H9 (cell line): ENCODE measurements around the gene CRACR2A. TPM values are rescaled to one million over a fixed set of nuclear protein-coding genes. Genes with fewer than 3 reads are reported as not detected.

ENCODE experiments used
- DNase-seq: peaks from one replicate; pipeline ENCODE4 v3.0.0-alpha.2; 2017
- H2AFZ ChIP-seq: one replicate; pipeline ENCODE4 v1.6.1; 2013; ENCODE audit warnings: mild to moderate bottlenecking, low read length, control low read depth, moderate library complexity
- H2AK5ac ChIP-seq: 2 replicates; pipeline ENCODE4 v1.6.1; 2013; ENCODE audit warnings: low read length, control low read depth, mixed read lengths; ENCODE audit not compliant: insufficient read length
- H2BK120ac ChIP-seq: one replicate; pipeline ENCODE4 v1.6.1; 2013; ENCODE audit warnings: low read depth, mild to moderate bottlenecking, low read length, control low read depth, inconsistent platforms; ENCODE audit not compliant: poor library complexity, severe bottlenecking
- H2BK12ac ChIP-seq: 2 replicates; pipeline ENCODE4 v1.6.1; 2013; ENCODE audit warnings: low read length, control low read depth, mixed read lengths, low read depth; ENCODE audit not compliant: insufficient read length
- H2BK15ac ChIP-seq: 2 replicates; pipeline ENCODE4 v1.6.1; 2013; ENCODE audit warnings: low read depth, low read length, control low read depth
- H2BK20ac ChIP-seq: one replicate; pipeline ENCODE4 v1.6.1; 2013; ENCODE audit warnings: low read depth, mild to moderate bottlenecking, low read length, control low read depth, inconsistent platforms; ENCODE audit not compliant: poor library complexity, severe bottlenecking
- H2BK5ac ChIP-seq: 2 replicates; pipeline ENCODE4 v1.6.1; 2013; ENCODE audit warnings: low read length, control low read depth, mixed read lengths; ENCODE audit not compliant: insufficient read length
- H3K14ac ChIP-seq: 2 replicates; pipeline ENCODE4 v1.6.1; 2013; ENCODE audit warnings: low read length, control low read depth; ENCODE audit not compliant: insufficient read depth
- H3K18ac ChIP-seq: 2 replicates; pipeline ENCODE4 v1.6.1; 2013; ENCODE audit warnings: low read depth, mild to moderate bottlenecking, mixed read lengths, low read length, control low read depth; ENCODE audit not compliant: insufficient read length
- H3K23ac ChIP-seq: 2 replicates; pipeline ENCODE4 v1.6.1; 2013; ENCODE audit warnings: low read length, control low read depth, mixed read lengths, low read depth; ENCODE audit not compliant: insufficient read length
- H3K23me2 ChIP-seq: 2 replicates; pipeline ENCODE4 v1.6.1; 2013; ENCODE audit warnings: low read depth, mild to moderate bottlenecking, mixed read lengths, low read length, control low read depth; ENCODE audit not compliant: insufficient read length, poor library complexity, severe bottlenecking
- H3K27ac ChIP-seq: 2 replicates; pipeline ENCODE4 v1.5.1; 2013; ENCODE audit warnings: low read length, control low read depth, mixed read lengths, low read depth; ENCODE audit not compliant: insufficient read length
- H3K27me3 ChIP-seq: 2 replicates; pipeline ENCODE4 v1.6.1; 2013; ENCODE audit warnings: low read length, control low read depth, inconsistent platforms; ENCODE audit not compliant: insufficient read depth
- H3K4ac ChIP-seq: 2 replicates; pipeline ENCODE4 v1.6.1; 2013; ENCODE audit warnings: low read depth, mild to moderate bottlenecking, control low read depth, inconsistent platforms, low read length, moderate library complexity
- H3K4me1 ChIP-seq: 2 replicates; pipeline ENCODE4 v1.6.1; 2013; ENCODE audit warnings: low read length, control low read depth, inconsistent platforms; ENCODE audit not compliant: insufficient read depth
- H3K4me2 ChIP-seq: 2 replicates; pipeline ENCODE4 v1.6.1; 2013; ENCODE audit warnings: low read length, control low read depth, mixed read lengths; ENCODE audit not compliant: insufficient read length, insufficient read depth
- H3K56ac ChIP-seq: 2 replicates; pipeline ENCODE4 v1.6.1; 2013; ENCODE audit warnings: low read depth, mild to moderate bottlenecking, mixed read lengths, low read length, control low read depth; ENCODE audit not compliant: insufficient read length
- H3K79me1 ChIP-seq: 2 replicates; pipeline ENCODE4 v1.6.1; 2013; ENCODE audit warnings: low read depth, mild to moderate bottlenecking, moderate library complexity, low read length, control low read depth, inconsistent platforms; ENCODE audit not compliant: insufficient read depth, poor library complexity, severe bottlenecking
- H3K79me2 ChIP-seq: 2 replicates; pipeline ENCODE4 v1.6.1; 2013; ENCODE audit warnings: low read length, control low read depth, inconsistent platforms; ENCODE audit not compliant: insufficient read depth
- H3K9ac ChIP-seq: 2 replicates; pipeline ENCODE4 v1.6.1; 2013; ENCODE audit warnings: low read length, control low read depth, mixed read lengths; ENCODE audit not compliant: insufficient read length; ENCODE audit errors: extremely low read depth
- H3K9me3 ChIP-seq: one replicate; pipeline ENCODE4 v1.6.1; 2013; ENCODE audit warnings: low read depth, low read length, inconsistent platforms; ENCODE audit not compliant: control insufficient read depth
- H3T11ph ChIP-seq: one replicate; pipeline ENCODE4 v1.6.1; 2013; ENCODE audit warnings: mild to moderate bottlenecking, low read length, control low read depth, inconsistent platforms
- H4K20me1 ChIP-seq: one replicate; pipeline ENCODE4 v1.6.1; 2013; ENCODE audit not compliant: control insufficient read depth, insufficient read length, insufficient read depth
- H4K5ac ChIP-seq: 2 replicates; pipeline ENCODE4 v1.6.1; 2013; ENCODE audit warnings: low read depth, mild to moderate bottlenecking, mixed read lengths, low read length, control low read depth; ENCODE audit not compliant: insufficient read length
- H4K8ac ChIP-seq: replicated peaks from 2 replicates; pipeline ENCODE4 v1.6.1; 2013; ENCODE audit warnings: low read length, control low read depth, mixed read lengths, low read depth; ENCODE audit not compliant: insufficient read length
- H4K91ac ChIP-seq: 2 replicates; pipeline ENCODE4 v1.6.1; 2013; ENCODE audit warnings: low read depth, mild to moderate bottlenecking, moderate library complexity, mixed read lengths, low read length, control low read depth; ENCODE audit not compliant: insufficient read length
- H3K27ac Mint-ChIP-seq, 3 experiments: 2 replicates in 2 of 3; 3 replicates in 1 of 3; pipeline ENCODE4 v1.8.0; 2020 to 2021; ENCODE audit warnings: mixed read lengths in 3 of 3, mild to moderate bottlenecking in 1 of 3, moderate library complexity in 1 of 3
- H3K27me3 Mint-ChIP-seq: 2 replicates; pipeline ENCODE4 v1.8.0; 2021; ENCODE audit warnings: low read depth, mild to moderate bottlenecking, moderate library complexity, mixed read lengths
- H3K36me3 Mint-ChIP-seq, 3 experiments: 2 replicates in 2 of 3; 3 replicates in 1 of 3; pipeline ENCODE4 v1.8.0; 2020 to 2021; ENCODE audit warnings: low read depth in 3 of 3, mixed read lengths in 3 of 3; ENCODE audit not compliant: insufficient read depth in 1 of 3
- H3K4me1 Mint-ChIP-seq, 2 experiments: 2 replicates each; pipeline ENCODE4 v1.8.0; 2020; ENCODE audit warnings: mixed read lengths in 2 of 2
- H3K4me3 Mint-ChIP-seq, 2 experiments: 2 replicates in 1 of 2; 3 replicates in 1 of 2; pipeline ENCODE4 v1.8.0; 2020 to 2021; ENCODE audit warnings: mild to moderate bottlenecking in 2 of 2, mixed read lengths in 2 of 2, moderate library complexity in 1 of 2
- H3K9me3 Mint-ChIP-seq, 2 experiments: 2 replicates in 1 of 2; 3 replicates in 1 of 2; pipeline ENCODE4 v1.8.0; 2020; ENCODE audit warnings: mild to moderate bottlenecking in 2 of 2, mixed read lengths in 2 of 2, moderate library complexity in 1 of 2
- WGBS: extraction: QIAGEN DNeasy Blood & Tissue Kit; methylation state at CpG from one replicate; pipeline ENCODE4 v1.1.7; 2013; ENCODE audit warnings: missing lambda C conversion rate, low lambda C conversion rate, mixed read lengths; ENCODE audit not compliant: insufficient read length; ENCODE audit errors: extremely low coverage; 5-methylcytosine and 5-hydroxymethylcytosine counted together
- total RNA-seq: library from RNA; stranded (reverse); gene quantifications from 2 replicates; pipeline ENCODE4 v1.2.1, GENCODE V29; 2021
- TF ChIP-seq, protein P1 (sequence below): fragments of 200-600 bp; sonication (generic); conservative IDR thresholded peaks from 3 replicates; pipeline ENCODE4 v1.8.0; 2021; ENCODE audit warnings: antibody characterized with exemption, mild to moderate bottlenecking

The CRACR2A gene
- total RNA-seq, 1 experiment from 2014 or later, result 2.0 TPM

DNA sequence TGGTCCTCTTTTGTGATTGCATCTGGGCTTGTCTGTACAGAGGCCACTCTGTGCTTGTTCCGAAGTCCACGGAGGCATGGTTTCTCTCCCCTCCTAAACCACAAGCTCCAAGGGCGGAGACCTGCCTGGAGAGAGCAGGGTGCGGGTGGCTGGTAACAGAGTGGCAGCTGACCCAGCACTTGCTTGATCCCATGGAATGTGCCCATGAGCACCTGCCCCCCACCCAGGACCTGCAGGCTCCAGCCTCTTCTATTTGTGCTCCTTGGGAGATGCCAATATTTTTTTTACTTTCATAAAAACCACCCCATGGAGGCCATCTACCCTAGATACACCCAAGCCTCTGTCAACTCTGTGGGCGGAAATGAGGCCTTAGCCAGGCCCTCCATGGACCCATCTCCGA lies 157.2 kb downstream of the CRACR2A start:
- no peak overlapping the region for H4K91ac ChIP-seq
- no peaks in the 10 kb centered on the region for H3K27me3 ChIP-seq
- no peak overlapping the region for H3K23ac ChIP-seq
- no peaks in the 10 kb centered on the region for H3K79me1 ChIP-seq
- Mint-ChIP-seq H3K27ac (no peak overlapping the region), H3K27me3 (peaks cover 28% of the 10 kb centered on the region), H3K4me3 (no peak overlapping the region), H3K36me3 (no peaks in the 10 kb centered on the region), H3K9me3 (no peaks in the 10 kb centered on the region), H3K4me1 (peaks cover 17 to 22% of the 10 kb centered on the region in 2 experiments)
- H2BK5ac ChIP-seq, result no peak overlapping the region
- H2BK12ac ChIP-seq, result no peak overlapping the region
- no peak overlapping the region for H3K27ac ChIP-seq
- H2BK120ac ChIP-seq, result no peak overlapping the region
- H3K4me2 ChIP-seq, result no peak overlapping the region
- H3K56ac ChIP-seq, result no peak overlapping the region
- H4K5ac ChIP-seq, result no peak overlapping the region
- H3K18ac ChIP-seq, result no peak overlapping the region
- H3K14ac ChIP-seq, result peak overlapping the region; percentile 21; the same call in 1 of the 2 replicates
- H3K9me3 ChIP-seq, result no peaks in the 10 kb centered on the region
- no peak overlapping the region for H2BK20ac ChIP-seq
- H3K9ac ChIP-seq, result no peak overlapping the region
- H2BK15ac ChIP-seq, result no peak overlapping the region
- H3K4ac ChIP-seq, result no peak overlapping the region
- no peak overlapping the region for H4K8ac ChIP-seq
- TF ChIP-seq, protein P1, sequence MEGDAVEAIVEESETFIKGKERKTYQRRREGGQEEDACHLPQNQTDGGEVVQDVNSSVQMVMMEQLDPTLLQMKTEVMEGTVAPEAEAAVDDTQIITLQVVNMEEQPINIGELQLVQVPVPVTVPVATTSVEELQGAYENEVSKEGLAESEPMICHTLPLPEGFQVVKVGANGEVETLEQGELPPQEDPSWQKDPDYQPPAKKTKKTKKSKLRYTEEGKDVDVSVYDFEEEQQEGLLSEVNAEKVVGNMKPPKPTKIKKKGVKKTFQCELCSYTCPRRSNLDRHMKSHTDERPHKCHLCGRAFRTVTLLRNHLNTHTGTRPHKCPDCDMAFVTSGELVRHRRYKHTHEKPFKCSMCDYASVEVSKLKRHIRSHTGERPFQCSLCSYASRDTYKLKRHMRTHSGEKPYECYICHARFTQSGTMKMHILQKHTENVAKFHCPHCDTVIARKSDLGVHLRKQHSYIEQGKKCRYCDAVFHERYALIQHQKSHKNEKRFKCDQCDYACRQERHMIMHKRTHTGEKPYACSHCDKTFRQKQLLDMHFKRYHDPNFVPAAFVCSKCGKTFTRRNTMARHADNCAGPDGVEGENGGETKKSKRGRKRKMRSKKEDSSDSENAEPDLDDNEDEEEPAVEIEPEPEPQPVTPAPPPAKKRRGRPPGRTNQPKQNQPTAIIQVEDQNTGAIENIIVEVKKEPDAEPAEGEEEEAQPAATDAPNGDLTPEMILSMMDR, result no peak
- H2AK5ac ChIP-seq, result no peak overlapping the region
- H3K79me2 ChIP-seq, result no peaks in the 10 kb centered on the region
- H2AFZ ChIP-seq, result no peak overlapping the region
- no peaks in the 10 kb centered on the region for H4K20me1 ChIP-seq
- H3T11ph ChIP-seq, result no peak overlapping the region
- no peaks in the 10 kb centered on the region for H3K23me2 ChIP-seq
- no CpG with 5 or more reads among the region's 6 CpGs for WGBS
- H3K4me1 ChIP-seq, result no peaks in the 10 kb centered on the region; the same call in none of the 2 replicates
- no peak for DNase-seq
